CD14-positive monocyte (primary cell): Measurements from ENCODE around the gene TNKS1BP1. TPM values are rescaled to one million over a fixed set of nuclear protein-coding genes. Genes with fewer than 3 reads are reported as not detected.
A peak's percentile ranks its signal among the peaks of the same experiment; 100 is the strongest.

Source experiments
- DNase-seq, 3 donors: peaks; one replicate each; pipeline ENCODE4 v3.0.0-alpha.2; 2011 to 2022
- H2AFZ ChIP-seq: 2 replicates; pipeline ENCODE4 v1.6.0; 2012; ENCODE audit warnings: mild to moderate bottlenecking, low read depth, low read length, inconsistent platforms; ENCODE audit not compliant: insufficient read depth, poor library complexity, severe bottlenecking
- H3K27ac ChIP-seq, 2 donors: 1 replicate in 1 of 2; 2 replicates in 1 of 2; pipeline ENCODE4 v1.5.1; 2012 to 2013; ENCODE audit warnings: low read length in 2 of 2, control low read depth in 1 of 2, inconsistent platforms in 1 of 2, low read depth in 1 of 2, mild to moderate bottlenecking in 1 of 2
- H3K27me3 ChIP-seq, 2 donors: one replicate each; pipeline versions ENCODE4 v1.6.0 to v1.6.1; 2011 to 2013; ENCODE audit warnings: low read length in 2 of 2; ENCODE audit not compliant: control insufficient read depth in 2 of 2, insufficient read depth in 2 of 2
- H3K36me3 ChIP-seq, 2 donors: replicated peaks in 1 of 2; 1 replicate in 1 of 2; 2 replicates in 1 of 2; pipeline versions ENCODE4 v1.5.1 to v1.6.1; 2012 to 2013; ENCODE audit warnings: low read length in 2 of 2, control low read depth in 1 of 2, inconsistent platforms in 1 of 2, mild to moderate bottlenecking in 1 of 2; ENCODE audit not compliant: insufficient read depth in 2 of 2, control insufficient read depth in 1 of 2
- H3K4me1 ChIP-seq, 2 donors: 1 replicate in 1 of 2; 2 replicates in 1 of 2; pipeline versions ENCODE4 v1.5.1 to v1.6.1; 2012 to 2013; ENCODE audit warnings: low read length in 2 of 2, control low read depth in 1 of 2, inconsistent platforms in 1 of 2, mild to moderate bottlenecking in 1 of 2, moderate library complexity in 1 of 2; ENCODE audit not compliant: insufficient read depth in 2 of 2, control insufficient read depth in 1 of 2
- H3K4me2 ChIP-seq: replicated peaks from 2 replicates; pipeline ENCODE3; 2012; ENCODE audit warnings: low read length, moderate library complexity, mild to moderate bottlenecking; ENCODE audit not compliant: poor library complexity, severe bottlenecking; ENCODE audit errors: extremely low read depth
- H3K4me3 ChIP-seq, 3 experiments: fragments of 200-600 bp in 1 of 3; sonication (generic) in 1 of 3; replicated peaks in 1 of 3; 1 replicate in 2 of 3; 2 replicates in 1 of 3; pipeline ENCODE4 v1.5.1; 2011 to 2013; ENCODE audit warnings: low read length in 3 of 3, mild to moderate bottlenecking in 3 of 3, control low read depth in 2 of 3, low read depth in 2 of 3, inconsistent platforms in 1 of 3, moderate library complexity in 1 of 3
- H3K79me2 ChIP-seq: 2 replicates; pipeline ENCODE4 v1.6.0; 2012; ENCODE audit warnings: mild to moderate bottlenecking, control low read depth, inconsistent platforms, low read length, moderate library complexity; ENCODE audit not compliant: insufficient read depth
- H3K9ac ChIP-seq: 2 replicates; pipeline ENCODE4 v1.6.0; 2017; ENCODE audit warnings: low read length, mild to moderate bottlenecking; ENCODE audit not compliant: insufficient read depth, poor library complexity, severe bottlenecking
- H3K9me3 ChIP-seq, 2 donors: replicated peaks in 1 of 2; 1 replicate in 1 of 2; 2 replicates in 1 of 2; pipeline versions ENCODE4 v1.5.1 to v1.6.1; 2012 to 2013; ENCODE audit warnings: low read length in 2 of 2, control low read depth in 1 of 2; ENCODE audit not compliant: control insufficient read depth in 1 of 2, insufficient read depth in 1 of 2
- H4K20me1 ChIP-seq: 2 replicates; pipeline ENCODE4 v1.6.0; 2012; ENCODE audit warnings: mild to moderate bottlenecking, low read length, control low read depth, moderate library complexity; ENCODE audit not compliant: insufficient read depth
- H3K27ac Mint-ChIP-seq, 7 donors: one replicate each; pipeline ENCODE4 v1.8.0; 2020; ENCODE audit warnings: mild to moderate bottlenecking in 7 of 7, mixed read lengths in 7 of 7, moderate library complexity in 6 of 7, inconsistent platforms in 2 of 7
- H3K27me3 Mint-ChIP-seq, 3 donors: one replicate each; pipeline ENCODE4 v1.8.0; 2021 to 2022; ENCODE audit warnings: low read depth in 3 of 3, mild to moderate bottlenecking in 3 of 3, mixed read lengths in 3 of 3, moderate library complexity in 3 of 3, inconsistent platforms in 1 of 3
- H3K36me3 Mint-ChIP-seq, 2 donors: one replicate each; pipeline ENCODE4 v1.8.0; 2020; ENCODE audit warnings: mixed read lengths in 2 of 2, inconsistent platforms in 1 of 2, mild to moderate bottlenecking in 1 of 2
- H3K4me1 Mint-ChIP-seq: one replicate; pipeline ENCODE4 v1.8.0; 2020; ENCODE audit warnings: mild to moderate bottlenecking, mixed read lengths
- H3K4me3 Mint-ChIP-seq, 2 donors: one replicate each; pipeline ENCODE4 v1.8.0; 2020; ENCODE audit warnings: mild to moderate bottlenecking in 2 of 2, mixed read lengths in 2 of 2, moderate library complexity in 1 of 2
- H3K9me3 Mint-ChIP-seq, 7 donors: one replicate each; pipeline ENCODE4 v1.8.0; 2020 to 2022; ENCODE audit warnings: mixed read lengths in 7 of 7, mild to moderate bottlenecking in 6 of 7, moderate library complexity in 6 of 7, inconsistent platforms in 2 of 7
- WGBS: methylation state at CpG from one replicate; pipeline ENCODE4 v1.1.5; 2013; ENCODE audit warnings: missing lambda C conversion rate; ENCODE audit not compliant: insufficient coverage; 5-methylcytosine and 5-hydroxymethylcytosine counted together
- intact Hi-C, 2 donors: fragments of 100-400 bp; cut with micrococcal nuclease; formaldehyde crosslinking; loops; one replicate each; pipeline versions ENCODE4 v1.15.0 to v1.15.1; 2023
- polyA plus RNA-seq, 3 donors: library from polyadenylated mRNA; depleted of rRNA in 1 of 3; unstranded in 2 of 3; stranded (reverse) in 1 of 3; fragments of 300-500 nt in 2 of 3; fragments of >200 nt in 1 of 3; fragmentation: Illumina TruSeq in 2 of 3; gene quantifications; 1 replicate in 2 of 3; 2 replicates in 1 of 3; pipeline ENCODE4 v1.2.3, GENCODE V29; 2012 to 2021
- TF ChIP-seq, protein P1 (sequence below): fragments of 200-600 bp; IDR thresholded peaks from one replicate; pipeline ENCODE4 v1.8.0; 2022; ENCODE audit warnings: antibody characterized with exemption, mild to moderate bottlenecking

The TNKS1BP1 gene
- polyA plus RNA-seq, 3 donors: 0.29 to 1.2 (median 0.50) TPM

GRCh38 chr11:57269571-57270021 is 55.2 kb downstream of the TNKS1BP1 start:
- TF ChIP-seq, protein P1, sequence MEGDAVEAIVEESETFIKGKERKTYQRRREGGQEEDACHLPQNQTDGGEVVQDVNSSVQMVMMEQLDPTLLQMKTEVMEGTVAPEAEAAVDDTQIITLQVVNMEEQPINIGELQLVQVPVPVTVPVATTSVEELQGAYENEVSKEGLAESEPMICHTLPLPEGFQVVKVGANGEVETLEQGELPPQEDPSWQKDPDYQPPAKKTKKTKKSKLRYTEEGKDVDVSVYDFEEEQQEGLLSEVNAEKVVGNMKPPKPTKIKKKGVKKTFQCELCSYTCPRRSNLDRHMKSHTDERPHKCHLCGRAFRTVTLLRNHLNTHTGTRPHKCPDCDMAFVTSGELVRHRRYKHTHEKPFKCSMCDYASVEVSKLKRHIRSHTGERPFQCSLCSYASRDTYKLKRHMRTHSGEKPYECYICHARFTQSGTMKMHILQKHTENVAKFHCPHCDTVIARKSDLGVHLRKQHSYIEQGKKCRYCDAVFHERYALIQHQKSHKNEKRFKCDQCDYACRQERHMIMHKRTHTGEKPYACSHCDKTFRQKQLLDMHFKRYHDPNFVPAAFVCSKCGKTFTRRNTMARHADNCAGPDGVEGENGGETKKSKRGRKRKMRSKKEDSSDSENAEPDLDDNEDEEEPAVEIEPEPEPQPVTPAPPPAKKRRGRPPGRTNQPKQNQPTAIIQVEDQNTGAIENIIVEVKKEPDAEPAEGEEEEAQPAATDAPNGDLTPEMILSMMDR: no peak
- Histone ChIP-seq H3K4me2 (no peak overlapping the region), H3K36me3 (no peaks in the 10 kb centered on the region), H3K9ac (no peak overlapping the region), H3K4me3 (no peak overlapping the region), H3K79me2 (no peaks in the 10 kb centered on the region), H3K27ac (no peak overlapping the region), H3K27me3 (peaks cover 0 to 2% of the 10 kb centered on the region in 2 donors), H2AFZ (no peak overlapping the region), H4K20me1 (no peaks in the 10 kb centered on the region), H3K4me1 (no peaks in the 10 kb centered on the region), H3K9me3 (peaks cover 8 to 13% of the 10 kb centered on the region in 2 donors)
- Mint-ChIP-seq H3K27me3 (peaks cover 5 to 18% (median 9%) of the 10 kb centered on the region in 3 donors), H3K4me1 (no peaks in the 10 kb centered on the region), H3K4me3 (no peak overlapping the region), H3K36me3 (no peaks in the 10 kb centered on the region), H3K9me3 (peaks cover 2 to 19% (median 16%) of the 10 kb centered on the region in 7 donors), H3K27ac (peak overlapping the region in 1 of 7 donors; percentile 38)
- intact Hi-C loops: no loop called here
- no peak for DNase-seq
- WGBS: 29% methylated on average over 3 of the region's 3 CpGs

DNA sequence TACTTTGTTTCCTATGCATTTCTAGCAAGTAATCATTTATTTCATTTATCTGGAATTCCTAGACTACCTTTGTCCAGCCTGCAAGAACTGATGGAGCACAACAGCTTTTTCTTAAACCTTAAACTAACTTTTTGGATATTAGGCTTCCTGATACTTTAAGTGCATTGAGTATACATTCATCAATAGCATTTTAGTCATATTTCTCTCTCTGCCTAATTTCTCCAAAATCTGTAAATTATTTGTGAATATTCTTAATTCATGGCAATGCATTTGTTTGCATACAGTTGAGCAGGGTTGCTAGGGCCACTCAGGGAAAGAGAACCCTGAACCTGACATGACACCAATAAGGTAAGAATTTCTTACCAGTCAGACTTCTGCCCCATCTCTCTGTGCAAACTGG is 58.6 kb downstream of the TNKS1BP1 start:
- H3K36me3 Mint-ChIP-seq: no peaks in the 10 kb centered on the region
- Histone ChIP-seq H2AFZ (no peak overlapping the region), H3K36me3 (no peaks in the 10 kb centered on the region), H3K27ac (no peak overlapping the region), H3K79me2 (no peaks in the 10 kb centered on the region), H3K27me3 (no peaks in the 10 kb centered on the region), H3K9ac (no peak overlapping the region), H4K20me1 (no peaks in the 10 kb centered on the region), H3K4me1 (no peaks in the 10 kb centered on the region), H3K4me3 (no peak overlapping the region), H3K9me3 (peaks cover 4 to 8% of the 10 kb centered on the region in 2 donors), H3K4me2 (no peak overlapping the region)
- intact Hi-C loops: no loop called here
- H3K4me3 Mint-ChIP-seq: no peak overlapping the region
- TF ChIP-seq, protein P1: no peak
- H3K27ac Mint-ChIP-seq: no peak overlapping the region
- H3K9me3 Mint-ChIP-seq: peaks cover 2 to 15% (median 5%) of the 10 kb centered on the region in 7 donors
- DNase-seq: no peak
- H3K27me3 Mint-ChIP-seq: peaks cover 7 to 25% (median 8%) of the 10 kb centered on the region in 3 donors
- H3K4me1 Mint-ChIP-seq: no peaks in the 10 kb centered on the region
